Raji (cell line): Measurements from ENCODE around the gene PRKD1.

ENCODE experiments used
- POLR2A ChIP-seq: IDR thresholded peaks from 2 replicates; pipeline ENCODE4 v1.6.1; 2011; ENCODE audit warnings: low read depth, low read length, control low read depth; ENCODE audit not compliant: insufficient read depth

PRKD1 gene

GRCh38 chr14:29796853-29797252 is 130.8 kb downstream of the PRKD1 start:
- TF ChIP-seq POLR2A, result no peak

- no peak for TF ChIP-seq POLR2A
Measured at GRCh38 chr14:29789475-29789874, 138.2 kb downstream of the PRKD1 start.

- TF ChIP-seq POLR2A, result no peak
Measured at GRCh38 chr14:29788093-29788492, 139.6 kb downstream of the PRKD1 start.

- TF ChIP-seq POLR2A, result no peak
Measured at GRCh38 chr14:29783556-29783955, 144.1 kb downstream of the PRKD1 start.

GRCh38 chr14:29782041-29782440 is 145.6 kb downstream of the PRKD1 start:
- no peak for TF ChIP-seq POLR2A

GRCh38 chr14:29773990-29774389 is 153.7 kb downstream of the PRKD1 start:
- TF ChIP-seq POLR2A, result no peak

- no peak for TF ChIP-seq POLR2A
Measured at GRCh38 chr14:29763342-29763858, 164.2 kb downstream of the PRKD1 start.

- no peak for TF ChIP-seq POLR2A
Measured at GRCh38 chr14:29759521-29760340, 167.9 kb downstream of the PRKD1 start.

GRCh38 chr14:29757711-29758233 is 169.9 kb downstream of the PRKD1 start:
- TF ChIP-seq POLR2A, result no peak

GRCh38 chr14:29757188-29757680 is 170.4 kb downstream of the PRKD1 start:
- no peak for TF ChIP-seq POLR2A

- TF ChIP-seq POLR2A, result no peak
Measured at GRCh38 chr14:29756019-29756385, 171.6 kb downstream of the PRKD1 start.

- TF ChIP-seq POLR2A, result no peak
Measured at GRCh38 chr14:29755311-29756018, 172.2 kb downstream of the PRKD1 start.

GRCh38 chr14:29754134-29754533 is 173.5 kb downstream of the PRKD1 start:
- TF ChIP-seq POLR2A, result no peak

GRCh38 chr14:29752221-29752923 is 175.3 kb downstream of the PRKD1 start:
- no peak for TF ChIP-seq POLR2A

- no peak for TF ChIP-seq POLR2A
Measured at GRCh38 chr14:29749829-29750228, 177.8 kb downstream of the PRKD1 start.
